Measurements from ENCODE around the gene ABCA7.

- TF ChIP-seq POLR2A (IDR thresholded peaks at IDR 0.05) = peak; percentile 33
- TF ChIP-seq CTCF (IDR thresholded peaks at IDR 0.05) = peak; percentile 86 to 98 (median 92)
Observed at GRCh38 chr19:1113030-1113985, 73.4 kb downstream of the ABCA7 start.

Data from right lobe of liver (tissue), 4 donors.